Heart left ventricle (tissue), 13 donors: ENCODE results near the gene DUS1L.

Experiments used
- POLR2A ChIP-seq, 2 donors: fragments of 450-650 bp; IDR thresholded peaks; one replicate each; pipeline ENCODE4 v1.6.1; 2017; ENCODE audit warnings: antibody characterized with exemption in 2 of 2, mild to moderate bottlenecking in 2 of 2, moderate library complexity in 2 of 2
- TF ChIP-seq, protein P1 (sequence below), 12 donors: fragments of 200-600 bp; sonication (generic) in 4 of 12; IDR thresholded peaks; one replicate each; pipeline versions ENCODE4 v1.5.0 to v1.8.0; 2018 to 2022; ENCODE audit warnings: antibody characterized with exemption in 12 of 12, mild to moderate bottlenecking in 5 of 12
- donor health status: ischemic (EF 13 %, LVEDD 7.1; RV severe dilation, severe dysfunction).
- donor health status: DM: no; HTN: yes; CAD: no.
- donor health status: DM: no; HTN: no; CAD: no.
- donor health status: ischemic (EF 25% LVEDD 6.9; RV normal size, moderate dysfunction).
- donor health status: ischemic (EF 25% LVEDD 5.7; RV mildly dilated, moderate dysfunction).
- donor health status: ischemic (EF 35%, LVEDD 5.7; RV mildly dilated, moderate dysfunction).
- donor health status: nonischemic (EF 11% LVEDD 7.7; RV severe dilation, severe dysfunction).
- donor health status: DM: yes; HTN: yes; CAD: no.
- donor health status: PGD.
- donor health status: ischemic (EF 29% LVEDD 5.4; RV normal size, mild dysfunction).
- donor health status: nonischemic (EF 23%, LVEDD 6.1; RV moderate dilation, normal function).

DNA sequence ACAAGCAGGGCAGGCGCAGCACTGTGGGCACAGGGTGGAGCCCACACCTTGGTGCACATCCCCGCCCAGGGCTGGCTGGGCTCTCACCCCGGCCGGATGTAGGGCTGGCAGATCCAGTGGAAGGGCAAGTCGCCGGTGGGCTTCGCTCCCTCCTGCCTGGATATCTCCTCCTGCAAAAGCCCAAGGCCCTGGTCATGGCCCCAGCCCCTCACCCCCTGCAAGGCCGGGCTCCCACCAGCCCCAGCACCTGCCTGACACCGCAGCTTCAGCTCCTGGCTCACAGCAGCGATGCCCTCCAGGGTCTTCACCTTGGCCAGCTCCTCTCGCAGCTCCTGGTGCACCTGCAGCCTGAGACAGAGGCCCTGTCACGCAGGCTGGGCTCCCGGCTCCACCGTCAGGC, 5.0 kb downstream of the DUS1L start:
- TF ChIP-seq, protein P1, sequence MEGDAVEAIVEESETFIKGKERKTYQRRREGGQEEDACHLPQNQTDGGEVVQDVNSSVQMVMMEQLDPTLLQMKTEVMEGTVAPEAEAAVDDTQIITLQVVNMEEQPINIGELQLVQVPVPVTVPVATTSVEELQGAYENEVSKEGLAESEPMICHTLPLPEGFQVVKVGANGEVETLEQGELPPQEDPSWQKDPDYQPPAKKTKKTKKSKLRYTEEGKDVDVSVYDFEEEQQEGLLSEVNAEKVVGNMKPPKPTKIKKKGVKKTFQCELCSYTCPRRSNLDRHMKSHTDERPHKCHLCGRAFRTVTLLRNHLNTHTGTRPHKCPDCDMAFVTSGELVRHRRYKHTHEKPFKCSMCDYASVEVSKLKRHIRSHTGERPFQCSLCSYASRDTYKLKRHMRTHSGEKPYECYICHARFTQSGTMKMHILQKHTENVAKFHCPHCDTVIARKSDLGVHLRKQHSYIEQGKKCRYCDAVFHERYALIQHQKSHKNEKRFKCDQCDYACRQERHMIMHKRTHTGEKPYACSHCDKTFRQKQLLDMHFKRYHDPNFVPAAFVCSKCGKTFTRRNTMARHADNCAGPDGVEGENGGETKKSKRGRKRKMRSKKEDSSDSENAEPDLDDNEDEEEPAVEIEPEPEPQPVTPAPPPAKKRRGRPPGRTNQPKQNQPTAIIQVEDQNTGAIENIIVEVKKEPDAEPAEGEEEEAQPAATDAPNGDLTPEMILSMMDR (IDR thresholded peaks at IDR 0.05), result no peak
- no peak for TF ChIP-seq POLR2A (IDR thresholded peaks at IDR 0.05)
